B cell (primary cell): ENCODE measurements around the gene MAN1B1. TPM values are rescaled to one million over a fixed set of nuclear protein-coding genes. Genes with fewer than 3 reads are reported as not detected.

Experiments used
- ATAC-seq: fragments of 200-7000 bp; cut with Tn5 transposase; one replicate; pipeline ENCODE4 v1.10.0; 2021; ENCODE audit warnings: low read depth, mild to moderate bottlenecking, moderate number of reproducible peaks, moderate library complexity
- CTCF ChIA-PET: fragments of 350-600 bp; sonication (Branson Sonifier 250); formaldehyde crosslinking; loops from one replicate; lab custom pipeline; 2021; ENCODE audit warnings: antibody characterized with exemption, inconsistent platforms; lab: Charles Lee
- POLR2A ChIA-PET: fragments of 350-600 bp; sonication (Branson Sonifier 250); formaldehyde crosslinking; loops from one replicate; lab custom pipeline; 2021; ENCODE audit warnings: antibody characterized with exemption; lab: Charles Lee
- DNase-seq: peaks from one replicate; pipeline ENCODE4 v3.0.0; 2013
- H2AFZ ChIP-seq: 2 replicates; pipeline ENCODE4 v1.6.1; 2012; ENCODE audit warnings: mild to moderate bottlenecking, low read depth, low read length; ENCODE audit not compliant: insufficient read depth, poor library complexity, severe bottlenecking
- H3K27ac ChIP-seq, 2 donors: 1 replicate in 1 of 2; 2 replicates in 1 of 2; pipeline ENCODE4 v1.5.1; 2012 to 2013; ENCODE audit warnings: low read length in 2 of 2, mild to moderate bottlenecking in 2 of 2, moderate library complexity in 1 of 2
- H3K27me3 ChIP-seq, 4 experiments: fragments of 200-600 bp in 1 of 4; sonication (generic) in 1 of 4; replicated peaks in 1 of 4; 1 replicate in 2 of 4; 2 replicates in 2 of 4; pipeline versions ENCODE4 v1.6.1 to v1.7.0; 2013 to 2016; ENCODE audit warnings: low read length in 3 of 4, mild to moderate bottlenecking in 2 of 4, mixed read lengths in 1 of 4, moderate library complexity in 1 of 4; ENCODE audit not compliant: insufficient read depth in 4 of 4, control insufficient read depth in 3 of 4; ENCODE audit errors: control extremely low read depth in 1 of 4
- H3K36me3 ChIP-seq, 2 experiments: replicated peaks in 1 of 2; 1 replicate in 1 of 2; 2 replicates in 1 of 2; pipeline versions ENCODE4 v1.6.1 to v1.7.1; 2013; ENCODE audit warnings: low read length in 1 of 2; ENCODE audit not compliant: insufficient read depth in 2 of 2, control insufficient read depth in 1 of 2; ENCODE audit errors: control extremely low read depth in 1 of 2, extremely low read depth in 1 of 2
- H3K4me1 ChIP-seq, 2 donors: fragments of 200-600 bp in 1 of 2; sonication (generic) in 1 of 2; 1 replicate in 1 of 2; 2 replicates in 1 of 2; pipeline versions ENCODE4 v1.5.1 to v1.6.1; 2013 to 2017; ENCODE audit warnings: low read length in 2 of 2; ENCODE audit not compliant: control insufficient read depth in 2 of 2, insufficient read depth in 2 of 2
- H3K4me2 ChIP-seq: replicated peaks from 2 replicates; pipeline ENCODE3; 2012; ENCODE audit warnings: mild to moderate bottlenecking, low read depth, low read length; ENCODE audit not compliant: poor library complexity, severe bottlenecking
- H3K4me3 ChIP-seq, 5 experiments: fragments of 200-600 bp in 1 of 5; sonication (generic) in 1 of 5; 1 replicate in 3 of 5; 2 replicates in 2 of 5; pipeline versions ENCODE4 v1.5.1 to v1.7.0; 2011 to 2016; ENCODE audit warnings: low read length in 4 of 5, mild to moderate bottlenecking in 4 of 5, low read depth in 2 of 5, control low read depth in 1 of 5, moderate library complexity in 1 of 5; ENCODE audit not compliant: insufficient read depth in 1 of 5; ENCODE audit errors: control extremely low read depth in 1 of 5, extremely low read depth in 1 of 5
- H3K79me2 ChIP-seq: fragments of 200-600 bp; sonication (generic); one replicate; pipeline ENCODE4 v1.6.0; 2016; ENCODE audit warnings: low read length; ENCODE audit not compliant: control insufficient read depth, insufficient read depth
- H3K9ac ChIP-seq: fragments of 200-600 bp; sonication (generic); 2 replicates; pipeline ENCODE4 v1.6.1; 2017; ENCODE audit warnings: mild to moderate bottlenecking, low read length, moderate library complexity
- H3K9me3 ChIP-seq, 3 donors: one replicate each; pipeline versions ENCODE4 v1.6.1 to v1.7.1; 2013; ENCODE audit warnings: low read length in 2 of 3; ENCODE audit not compliant: control insufficient read depth in 2 of 3, insufficient read depth in 1 of 3; ENCODE audit errors: control extremely low read depth in 1 of 3
- H4K20me1 ChIP-seq: 2 replicates; pipeline ENCODE4 v1.6.0; 2012; ENCODE audit warnings: mild to moderate bottlenecking, low read length; ENCODE audit not compliant: insufficient read depth, control insufficient read depth, poor library complexity, severe bottlenecking
- H3K27ac Mint-ChIP-seq: one replicate; pipeline ENCODE4 v1.8.0; 2021; ENCODE audit warnings: mixed read lengths
- H3K27me3 Mint-ChIP-seq: one replicate; pipeline ENCODE4 v1.8.0; 2021; ENCODE audit warnings: mixed read lengths
- H3K4me1 Mint-ChIP-seq: one replicate; pipeline ENCODE4 v1.8.0; 2021; ENCODE audit warnings: mixed read lengths
- H3K4me3 Mint-ChIP-seq: one replicate; pipeline ENCODE4 v1.8.0; 2021; ENCODE audit warnings: mixed read lengths
- H3K9me3 Mint-ChIP-seq: one replicate; pipeline ENCODE4 v1.8.0; 2022; ENCODE audit warnings: mixed read lengths; ENCODE audit not compliant: insufficient read depth
- EZH2 ChIP-seq: IDR thresholded peaks from 2 replicates; pipeline ENCODE4 v1.6.1; 2012; ENCODE audit warnings: borderline replicate concordance, low read depth, mild to moderate bottlenecking, moderate library complexity, low read length; ENCODE audit not compliant: insufficient read depth, poor library complexity, severe bottlenecking
- WGBS: methylation state at CpG from one replicate; pipeline ENCODE4 v1.1.5; 2013; ENCODE audit warnings: missing lambda C conversion rate; ENCODE audit not compliant: insufficient coverage; 5-methylcytosine and 5-hydroxymethylcytosine counted together
- intact Hi-C: fragments of 100-400 bp; cut with micrococcal nuclease; formaldehyde crosslinking; loops from one replicate; pipeline ENCODE4 v1.10.0; 2022
- polyA plus RNA-seq: library from polyadenylated mRNA; depleted of rRNA; stranded (reverse); fragments of >200 nt; gene quantifications from 2 replicates; pipeline ENCODE4 v1.2.3, GENCODE V29; 2012
- total RNA-seq, 2 donors: library from RNA; stranded (reverse); fragments of 120-200 nt in 1 of 2; gene quantifications; 1 replicate in 1 of 2; 2 replicates in 1 of 2; pipeline versions ENCODE4 v1.2.3 to v1.2.4, GENCODE V29; 2013 to 2022
- TF ChIP-seq, protein P1 (sequence below): fragments of 200-600 bp; IDR thresholded peaks from one replicate; pipeline ENCODE4 v1.8.0; 2022; ENCODE audit warnings: antibody characterized with exemption, mild to moderate bottlenecking

The MAN1B1 gene
- total and polyA plus RNA-seq, 2 donors (not counting 1 experiment from before 2014, with no cell fraction given), result 47.0 to 68.4 TPM

DNA sequence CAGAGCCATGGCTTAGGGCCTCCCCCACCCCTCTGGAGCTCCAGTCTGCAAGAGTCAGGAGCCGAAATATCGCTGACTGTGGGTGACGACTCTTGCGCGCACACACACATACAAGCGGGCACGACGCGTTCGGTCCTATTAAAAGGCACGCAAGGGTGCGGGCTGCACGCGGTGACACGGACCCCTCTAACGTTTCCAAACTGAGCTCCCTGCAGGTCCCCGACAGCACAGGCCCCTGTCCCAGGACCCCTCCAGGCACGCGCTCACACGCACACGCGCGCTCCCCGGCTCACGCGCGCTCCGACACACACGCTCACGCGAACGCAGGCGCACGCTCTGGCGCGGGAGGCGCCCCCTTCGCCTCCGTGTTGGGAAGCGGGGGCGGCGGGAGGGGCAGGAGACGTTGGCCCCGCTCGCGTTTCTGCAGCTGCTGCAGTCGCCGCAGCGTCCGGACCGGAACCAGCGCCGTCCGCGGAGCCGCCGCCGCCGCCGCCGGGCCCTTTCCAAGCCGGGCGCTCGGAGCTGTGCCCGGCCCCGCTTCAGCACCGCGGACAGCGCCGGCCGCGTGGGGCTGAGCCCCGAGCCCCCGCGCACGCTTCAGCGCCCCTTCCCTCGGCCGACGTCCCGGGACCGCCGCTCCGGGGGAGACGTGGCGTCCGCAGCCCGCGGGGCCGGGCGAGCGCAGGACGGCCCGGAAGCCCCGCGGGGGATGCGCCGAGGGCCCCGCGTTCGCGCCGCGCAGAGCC, 52.1 kb downstream of the MAN1B1 start, which contains the start of gene GRIN1:
Gene GRIN1, plus strand, starts transcription at position 433 of the 746 bp plus-strand sequence. CDS start 333 bp downstream, outside the sequence.
- no peak within 1 kb of the TSS for H3K9ac ChIP-seq
- peaks cover 11 to 14% of the 10 kb centered on the region in 2 donors for H3K4me1 ChIP-seq
- 9% methylated on average over 104 of the region's 104 CpGs for WGBS
- CTCF ChIA-PET, result interaction anchor here (0.8 kb wide), 1 partner anchor 11 kb away, joined by 3 read pairs; no protein-coding TSS in a partner anchor
- Mint-ChIP-seq H3K27ac (peak within 1 kb of the TSS; percentile 26), H3K27me3 (peaks cover 58% of the 10 kb centered on the region), H3K9me3 (no peaks in the 10 kb centered on the region), H3K4me1 (no peaks in the 10 kb centered on the region), H3K4me3 (no peak within 1 kb of the TSS)
- H3K79me2 ChIP-seq, result no peaks in the 10 kb centered on the region
- ATAC-seq (peak; percentile 43), DNase-seq (peak; percentile 55)
- peaks cover 0 to 82% (median 36%) of the 10 kb centered on the region in 4 experiments for H3K27me3 ChIP-seq
- peaks cover 0 to 33% (median 0%) of the 10 kb centered on the region in 3 donors for H3K9me3 ChIP-seq
- H4K20me1 ChIP-seq, result no peaks in the 10 kb centered on the region
- H3K4me3 ChIP-seq, result no peak within 1 kb of the TSS
- H3K36me3 ChIP-seq, result no peaks in the 10 kb centered on the region
- intact Hi-C loops, result no loop called here
- H3K27ac ChIP-seq, result no peak within 1 kb of the TSS
- H2AFZ ChIP-seq, result no peak within 1 kb of the TSS
- POLR2A ChIA-PET, result interaction anchor here (0.6 kb wide), 1 partner anchor 7 kb away, joined by 5 read pairs; no protein-coding TSS in a partner anchor
- TF ChIP-seq, protein P1, sequence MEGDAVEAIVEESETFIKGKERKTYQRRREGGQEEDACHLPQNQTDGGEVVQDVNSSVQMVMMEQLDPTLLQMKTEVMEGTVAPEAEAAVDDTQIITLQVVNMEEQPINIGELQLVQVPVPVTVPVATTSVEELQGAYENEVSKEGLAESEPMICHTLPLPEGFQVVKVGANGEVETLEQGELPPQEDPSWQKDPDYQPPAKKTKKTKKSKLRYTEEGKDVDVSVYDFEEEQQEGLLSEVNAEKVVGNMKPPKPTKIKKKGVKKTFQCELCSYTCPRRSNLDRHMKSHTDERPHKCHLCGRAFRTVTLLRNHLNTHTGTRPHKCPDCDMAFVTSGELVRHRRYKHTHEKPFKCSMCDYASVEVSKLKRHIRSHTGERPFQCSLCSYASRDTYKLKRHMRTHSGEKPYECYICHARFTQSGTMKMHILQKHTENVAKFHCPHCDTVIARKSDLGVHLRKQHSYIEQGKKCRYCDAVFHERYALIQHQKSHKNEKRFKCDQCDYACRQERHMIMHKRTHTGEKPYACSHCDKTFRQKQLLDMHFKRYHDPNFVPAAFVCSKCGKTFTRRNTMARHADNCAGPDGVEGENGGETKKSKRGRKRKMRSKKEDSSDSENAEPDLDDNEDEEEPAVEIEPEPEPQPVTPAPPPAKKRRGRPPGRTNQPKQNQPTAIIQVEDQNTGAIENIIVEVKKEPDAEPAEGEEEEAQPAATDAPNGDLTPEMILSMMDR, result no peak
- TF ChIP-seq EZH2, result no peak
- peak within 1 kb of the TSS; percentile 40 for H3K4me2 ChIP-seq
